ENCODE measurements around the gene NFASC.

GRCh38 chr1:204871405-204872037, 859 bp downstream of the NFASC start:
- TF ChIP-seq TAF1 (IDR thresholded peaks at IDR 0.05; ENCODE audit: low read depth) (no peak), NFIC (IDR thresholded peaks at IDR 0.05) (no peak)

All from Ishikawa (cell line).